ENCODE measurements around the gene CLNK.

- TF ChIP-seq POLR2A (IDR thresholded peaks at IDR 0.05) (no peak), CTCF (IDR thresholded peaks at IDR 0.05) (no peak)
These were observed 85.0 kb downstream of the CLNK start for GRCh38 chr4:10599574-10599973.
